Measurements from ENCODE around the gene GTF2A2. TPM values are rescaled to one million over a fixed set of nuclear protein-coding genes. Genes with fewer than 3 reads are reported as not detected.

GTF2A2 gene
- total RNA-seq, 1 donor from 2014 or later = 152 TPM

DNA sequence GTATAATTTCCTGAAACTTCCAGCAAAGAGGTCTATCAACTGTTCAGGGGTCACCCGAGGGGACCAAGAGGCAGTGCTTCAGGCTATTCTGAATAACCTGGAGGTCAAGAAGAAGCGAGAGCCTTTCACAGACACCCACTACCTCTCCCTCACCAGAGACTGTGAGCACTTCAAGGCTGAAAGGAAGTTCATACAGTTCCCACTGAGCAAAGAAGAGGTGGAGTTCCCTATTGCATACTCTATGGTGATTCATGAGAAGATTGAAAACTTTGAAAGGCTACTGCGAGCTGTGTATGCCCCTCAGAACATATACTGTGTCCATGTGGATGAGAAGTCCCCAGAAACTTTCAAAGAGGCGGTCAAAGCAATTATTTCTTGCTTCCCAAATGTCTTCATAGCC is 38.9 kb downstream of the GTF2A2 start:
- no peaks in the 10 kb centered on the region for H3K9me3 Mint-ChIP-seq (ENCODE audit: unreplicated experiment)
- TF ChIP-seq CTCF (IDR thresholded peaks at IDR 0.05; ENCODE audit: insufficient read depth, low read depth, low read length) (no peak), EZH2 (IDR thresholded peaks at IDR 0.05; ENCODE audit: insufficient read depth, low read length) (no peak)
- Histone ChIP-seq H3K4me2 (ENCODE audit: low read length) (no peak overlapping the region), H3K9ac (ENCODE audit: low read length) (no peak overlapping the region), H2AFZ (ENCODE audit: low read depth, low read length) (no peak overlapping the region), H3K36me3 (ENCODE audit: insufficient read depth, low read length) (no peaks in the 10 kb centered on the region), H3K79me2 (ENCODE audit: insufficient read depth, low read length) (no peaks in the 10 kb centered on the region), H3K27ac (ENCODE audit: low read depth, low read length) (no peak overlapping the region), H4K20me1 (ENCODE audit: insufficient read depth, low read length) (no peaks in the 10 kb centered on the region), H3K4me1 (ENCODE audit: insufficient read depth, low read length) (no peaks in the 10 kb centered on the region), H3K4me3 (ENCODE audit: insufficient read depth, low read depth, low read length) (no peak overlapping the region), H3K9me3 (ENCODE audit: insufficient read depth, low read depth, low read length) (no peaks in the 10 kb centered on the region), H3K27me3 (ENCODE audit: insufficient read depth, low read length) (peaks cover 15% of the 10 kb centered on the region)
- no peaks in the 10 kb centered on the region for H3K36me3 Mint-ChIP-seq (ENCODE audit: low read depth, unreplicated experiment)
- DNase-seq (ENCODE audit: low read depth) = no peak
- H3K27me3 Mint-ChIP-seq (ENCODE audit: low read depth, unreplicated experiment) = peaks cover 21% of the 10 kb centered on the region
- peaks cover 1% of the 10 kb centered on the region for H3K4me1 Mint-ChIP-seq (ENCODE audit: low read depth, unreplicated experiment)
- H3K27ac Mint-ChIP-seq (ENCODE audit: unreplicated experiment) = no peak overlapping the region
- H3K4me3 Mint-ChIP-seq (ENCODE audit: unreplicated experiment) = no peak overlapping the region
- no peak for FAIRE-seq

DNA sequence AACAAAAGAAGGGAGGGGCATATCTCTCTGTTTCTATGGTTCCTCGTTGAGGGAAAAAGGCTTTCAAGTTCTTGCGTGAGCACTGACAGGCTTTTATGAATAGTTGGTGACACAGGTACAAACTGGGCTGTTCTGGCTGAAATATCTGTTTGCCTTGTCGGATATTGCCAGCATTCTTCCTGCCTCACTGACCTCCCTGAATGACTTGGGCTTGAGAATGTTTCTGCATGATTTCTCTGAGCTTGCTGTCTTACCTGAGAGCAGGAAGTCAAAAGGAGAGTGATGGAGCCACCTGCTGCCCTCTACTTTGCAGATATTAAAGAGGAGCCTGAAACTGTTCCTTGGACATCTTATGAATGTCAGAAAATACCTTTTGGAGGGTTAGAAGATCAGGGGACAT is 40.9 kb downstream of the GTF2A2 start:
- Histone ChIP-seq H3K9me3 (ENCODE audit: insufficient read depth, low read depth, low read length) (no peaks in the 10 kb centered on the region), H3K27ac (ENCODE audit: low read depth, low read length) (no peak overlapping the region), H3K79me2 (ENCODE audit: insufficient read depth, low read length) (no peaks in the 10 kb centered on the region), H3K4me3 (ENCODE audit: insufficient read depth, low read depth, low read length) (no peak overlapping the region), H4K20me1 (ENCODE audit: insufficient read depth, low read length) (no peaks in the 10 kb centered on the region), H2AFZ (ENCODE audit: low read depth, low read length) (no peak overlapping the region), H3K4me1 (ENCODE audit: insufficient read depth, low read length) (no peaks in the 10 kb centered on the region), H3K27me3 (ENCODE audit: insufficient read depth, low read length) (peaks cover 21% of the 10 kb centered on the region), H3K36me3 (ENCODE audit: insufficient read depth, low read length) (no peaks in the 10 kb centered on the region), H3K4me2 (ENCODE audit: low read length) (no peak overlapping the region), H3K9ac (ENCODE audit: low read length) (no peak overlapping the region)
- DNase-seq (ENCODE audit: low read depth) (no peak), FAIRE-seq (no peak)
- H3K36me3 Mint-ChIP-seq (ENCODE audit: low read depth, unreplicated experiment) = no peaks in the 10 kb centered on the region
- H3K27me3 Mint-ChIP-seq (ENCODE audit: low read depth, unreplicated experiment) = peaks cover 21% of the 10 kb centered on the region
- peaks cover 7% of the 10 kb centered on the region for H3K4me1 Mint-ChIP-seq (ENCODE audit: low read depth, unreplicated experiment)
- no peak overlapping the region for H3K27ac Mint-ChIP-seq (ENCODE audit: unreplicated experiment)
- H3K4me3 Mint-ChIP-seq (ENCODE audit: unreplicated experiment) = no peak overlapping the region
- H3K9me3 Mint-ChIP-seq (ENCODE audit: unreplicated experiment) = peaks cover 2% of the 10 kb centered on the region
- TF ChIP-seq EZH2 (IDR thresholded peaks at IDR 0.05; ENCODE audit: insufficient read depth, low read length) (no peak), CTCF (IDR thresholded peaks at IDR 0.05; ENCODE audit: insufficient read depth, low read depth, low read length) (no peak)

- no peaks in the 10 kb centered on the region for H3K36me3 ChIP-seq (ENCODE audit: insufficient read depth, low read length)
- no peaks in the 10 kb centered on the region for H3K36me3 Mint-ChIP-seq (ENCODE audit: low read depth, unreplicated experiment)
- no peak overlapping the region for H3K9ac ChIP-seq (ENCODE audit: low read length)
- no peaks in the 10 kb centered on the region for H3K9me3 ChIP-seq (ENCODE audit: insufficient read depth, low read depth, low read length)
- peaks cover 9% of the 10 kb centered on the region for H3K4me1 Mint-ChIP-seq (ENCODE audit: low read depth, unreplicated experiment)
- peaks cover 2% of the 10 kb centered on the region for H3K9me3 Mint-ChIP-seq (ENCODE audit: unreplicated experiment)
- DNase-seq (ENCODE audit: low read depth) (no peak), FAIRE-seq (no peak)
- no peak overlapping the region for H3K27ac Mint-ChIP-seq (ENCODE audit: unreplicated experiment)
- no peak overlapping the region for H2AFZ ChIP-seq (ENCODE audit: low read depth, low read length)
- H3K4me3 ChIP-seq (ENCODE audit: insufficient read depth, low read depth, low read length) = no peak overlapping the region
- no peak overlapping the region for H3K4me3 Mint-ChIP-seq (ENCODE audit: unreplicated experiment)
- H3K27me3 Mint-ChIP-seq (ENCODE audit: low read depth, unreplicated experiment) = peaks cover 21% of the 10 kb centered on the region
- no peaks in the 10 kb centered on the region for H4K20me1 ChIP-seq (ENCODE audit: insufficient read depth, low read length)
- H3K27me3 ChIP-seq (ENCODE audit: insufficient read depth, low read length) = peaks cover 21% of the 10 kb centered on the region
- no peak overlapping the region for H3K27ac ChIP-seq (ENCODE audit: low read depth, low read length)
- H3K4me2 ChIP-seq (ENCODE audit: low read length) = no peak overlapping the region
- no peaks in the 10 kb centered on the region for H3K79me2 ChIP-seq (ENCODE audit: insufficient read depth, low read length)
- TF ChIP-seq EZH2 (IDR thresholded peaks at IDR 0.05; ENCODE audit: insufficient read depth, low read length) (no peak), CTCF (IDR thresholded peaks at IDR 0.05; ENCODE audit: insufficient read depth, low read depth, low read length) (no peak)
- H3K4me1 ChIP-seq (ENCODE audit: insufficient read depth, low read length) = no peaks in the 10 kb centered on the region
Observed at GRCh38 chr15:59615661-59616060, 41.7 kb downstream of the GTF2A2 start.
